ENCODE data around the gene KCNQ5.

The KCNQ5 gene

GRCh38 chr6:72952808-72953630 is 331.2 kb downstream of the KCNQ5 start:
- Histone ChIP-seq H3K4me2 (ENCODE audit: low read length) (no peak overlapping the region), H3K36me3 (replicated peaks; ENCODE audit: low read depth, low read length) (no peaks in the 10 kb centered on the region), H2AFZ (ENCODE audit: low read depth, low read length) (no peak overlapping the region), H3K4me1 (ENCODE audit: low read length) (peaks cover 9% of the 10 kb centered on the region; the same call in 1 of the 2 replicates), H3K9ac (ENCODE audit: low read length) (no peak overlapping the region), H4K20me1 (ENCODE audit: insufficient read depth, low read length) (no peaks in the 10 kb centered on the region), H3K9me3 (ENCODE audit: insufficient read depth, low read length) (no peaks in the 10 kb centered on the region), H3K4me3 (ENCODE audit: low read length) (no peak overlapping the region), H3K27me3 (ENCODE audit: low read depth, low read length) (no peaks in the 10 kb centered on the region), H3K27ac (ENCODE audit: low read length) (no peak overlapping the region), H3K79me2 (ENCODE audit: low read length) (no peaks in the 10 kb centered on the region)
- TF ChIP-seq EZH2phosphoT487 (IDR thresholded peaks at IDR 0.05; ENCODE audit: low read depth) = no peak
- TF ChIP-seq, protein P1, sequence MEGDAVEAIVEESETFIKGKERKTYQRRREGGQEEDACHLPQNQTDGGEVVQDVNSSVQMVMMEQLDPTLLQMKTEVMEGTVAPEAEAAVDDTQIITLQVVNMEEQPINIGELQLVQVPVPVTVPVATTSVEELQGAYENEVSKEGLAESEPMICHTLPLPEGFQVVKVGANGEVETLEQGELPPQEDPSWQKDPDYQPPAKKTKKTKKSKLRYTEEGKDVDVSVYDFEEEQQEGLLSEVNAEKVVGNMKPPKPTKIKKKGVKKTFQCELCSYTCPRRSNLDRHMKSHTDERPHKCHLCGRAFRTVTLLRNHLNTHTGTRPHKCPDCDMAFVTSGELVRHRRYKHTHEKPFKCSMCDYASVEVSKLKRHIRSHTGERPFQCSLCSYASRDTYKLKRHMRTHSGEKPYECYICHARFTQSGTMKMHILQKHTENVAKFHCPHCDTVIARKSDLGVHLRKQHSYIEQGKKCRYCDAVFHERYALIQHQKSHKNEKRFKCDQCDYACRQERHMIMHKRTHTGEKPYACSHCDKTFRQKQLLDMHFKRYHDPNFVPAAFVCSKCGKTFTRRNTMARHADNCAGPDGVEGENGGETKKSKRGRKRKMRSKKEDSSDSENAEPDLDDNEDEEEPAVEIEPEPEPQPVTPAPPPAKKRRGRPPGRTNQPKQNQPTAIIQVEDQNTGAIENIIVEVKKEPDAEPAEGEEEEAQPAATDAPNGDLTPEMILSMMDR (IDR thresholded peaks at IDR 0.05; ENCODE audit: low read depth, low read length) = no peak

GRCh38 chr6:72953971-72954381 is 332.1 kb downstream of the KCNQ5 start:
- H3K36me3 ChIP-seq (replicated peaks; ENCODE audit: low read depth, low read length) = no peaks in the 10 kb centered on the region
- H3K9me3 ChIP-seq (ENCODE audit: insufficient read depth, low read length) = no peaks in the 10 kb centered on the region
- no peaks in the 10 kb centered on the region for H3K79me2 ChIP-seq (ENCODE audit: low read length)
- no peaks in the 10 kb centered on the region for H4K20me1 ChIP-seq (ENCODE audit: insufficient read depth, low read length)
- H3K27ac ChIP-seq (ENCODE audit: low read length) = no peak overlapping the region
- peaks cover 9% of the 10 kb centered on the region; the same call in 1 of the 2 replicates for H3K4me1 ChIP-seq (ENCODE audit: low read length)
- no peak overlapping the region for H2AFZ ChIP-seq (ENCODE audit: low read depth, low read length)
- no peak overlapping the region for H3K4me3 ChIP-seq (ENCODE audit: low read length)
- no peak overlapping the region for H3K9ac ChIP-seq (ENCODE audit: low read length)
- no peak overlapping the region for H3K4me2 ChIP-seq (ENCODE audit: low read length)
- H3K27me3 ChIP-seq (ENCODE audit: low read depth, low read length) = no peaks in the 10 kb centered on the region
- TF ChIP-seq EZH2phosphoT487 (IDR thresholded peaks at IDR 0.05; ENCODE audit: low read depth) = no peak
- TF ChIP-seq, protein P1 (IDR thresholded peaks at IDR 0.05; ENCODE audit: low read depth, low read length) = no peak

GRCh38 chr6:72954716-72955115 is 332.9 kb downstream of the KCNQ5 start:
- H3K9ac ChIP-seq (ENCODE audit: low read length) = no peak overlapping the region
- TF ChIP-seq, protein P1 (IDR thresholded peaks at IDR 0.05; ENCODE audit: low read depth, low read length) = no peak
- no peak for TF ChIP-seq EZH2phosphoT487 (IDR thresholded peaks at IDR 0.05; ENCODE audit: low read depth)
- no peak overlapping the region for H3K4me2 ChIP-seq (ENCODE audit: low read length)
- no peaks in the 10 kb centered on the region for H3K27me3 ChIP-seq (ENCODE audit: low read depth, low read length)
- no peak overlapping the region for H3K27ac ChIP-seq (ENCODE audit: low read length)
- H3K4me1 ChIP-seq (ENCODE audit: low read length) = peaks cover 9% of the 10 kb centered on the region; the same call in 1 of the 2 replicates
- no peak overlapping the region for H3K4me3 ChIP-seq (ENCODE audit: low read length)
- no peaks in the 10 kb centered on the region for H3K79me2 ChIP-seq (ENCODE audit: low read length)
- H4K20me1 ChIP-seq (ENCODE audit: insufficient read depth, low read length) = no peaks in the 10 kb centered on the region
- no peaks in the 10 kb centered on the region for H3K9me3 ChIP-seq (ENCODE audit: insufficient read depth, low read length)
- H3K36me3 ChIP-seq (replicated peaks; ENCODE audit: low read depth, low read length) = no peaks in the 10 kb centered on the region
- H2AFZ ChIP-seq (ENCODE audit: low read depth, low read length) = no peak overlapping the region

GRCh38 chr6:72955666-72956065 is 333.8 kb downstream of the KCNQ5 start:
- H3K9me3 ChIP-seq (ENCODE audit: insufficient read depth, low read length) = no peaks in the 10 kb centered on the region
- no peaks in the 10 kb centered on the region for H3K79me2 ChIP-seq (ENCODE audit: low read length)
- no peak overlapping the region for H3K4me3 ChIP-seq (ENCODE audit: low read length)
- H3K27ac ChIP-seq (ENCODE audit: low read length) = no peak overlapping the region
- H3K4me1 ChIP-seq (ENCODE audit: low read length) = peaks cover 6% of the 10 kb centered on the region; the same call in 1 of the 2 replicates
- H3K9ac ChIP-seq (ENCODE audit: low read length) = no peak overlapping the region
- H2AFZ ChIP-seq (ENCODE audit: low read depth, low read length) = no peak overlapping the region
- H3K4me2 ChIP-seq (ENCODE audit: low read length) = peak overlapping the region; percentile 14; the same call in 1 of the 2 replicates
- no peaks in the 10 kb centered on the region for H3K36me3 ChIP-seq (replicated peaks; ENCODE audit: low read depth, low read length)
- H4K20me1 ChIP-seq (ENCODE audit: insufficient read depth, low read length) = no peaks in the 10 kb centered on the region
- no peaks in the 10 kb centered on the region for H3K27me3 ChIP-seq (ENCODE audit: low read depth, low read length)
- no peak for TF ChIP-seq EZH2phosphoT487 (IDR thresholded peaks at IDR 0.05; ENCODE audit: low read depth)
- TF ChIP-seq, protein P1 (IDR thresholded peaks at IDR 0.05; ENCODE audit: low read depth, low read length) = no peak
